HG03442 (cell line): Measurements from ENCODE around the gene RCCD1.

Source experiments
- ATAC-seq: cut with Tn5 transposase; IDR thresholded peaks from one replicate; pipeline ENCODE4 v1.9.1; 2021; ENCODE audit warnings: mild to moderate bottlenecking, moderate library complexity; ENCODE audit not compliant: unreplicated experiment

The RCCD1 gene

GRCh38 chr15:90962021-90962420, 7.3 kb downstream of the RCCD1 start:
- ATAC-seq, result no peak

GRCh38 chr15:90966262-90966661, 11.6 kb downstream of the RCCD1 start:
- ATAC-seq, result no peak

- ATAC-seq, result no peak
These were observed 12.5 kb downstream of the RCCD1 start for GRCh38 chr15:90967206-90967605.

GRCh38 chr15:90968434-90968833, 13.8 kb downstream of the RCCD1 start:
- ATAC-seq, result no peak

GRCh38 chr15:90970274-90970673, 15.6 kb downstream of the RCCD1 start:
- no peak for ATAC-seq

GRCh38 chr15:90972133-90972532, 17.4 kb downstream of the RCCD1 start:
- ATAC-seq, result no peak

- ATAC-seq, result no peak
These were observed 19.5 kb downstream of the RCCD1 start for GRCh38 chr15:90974216-90974615.

GRCh38 chr15:90979582-90979981, 24.9 kb downstream of the RCCD1 start:
- ATAC-seq, result no peak

- peak; percentile 78 for ATAC-seq
These were observed 27.0 kb downstream of the RCCD1 start for GRCh38 chr15:90981681-90982080.

- ATAC-seq, result peak; percentile 35
These were observed 27.5 kb downstream of the RCCD1 start for GRCh38 chr15:90982135-90982534.

- ATAC-seq, result peak; percentile 63
These were observed 32.3 kb downstream of the RCCD1 start for GRCh38 chr15:90986790-90987507.

- ATAC-seq, result no peak
These were observed 33.0 kb downstream of the RCCD1 start for GRCh38 chr15:90987561-90988141.

- no peak for ATAC-seq
These were observed 33.6 kb downstream of the RCCD1 start for GRCh38 chr15:90988296-90988695.

- ATAC-seq, result no peak
These were observed 34.5 kb downstream of the RCCD1 start for GRCh38 chr15:90989040-90989768.

GRCh38 chr15:90990446-90990845, 35.8 kb downstream of the RCCD1 start:
- ATAC-seq, result no peak

GRCh38 chr15:90991587-90992285, 37.1 kb downstream of the RCCD1 start:
- no peak for ATAC-seq

- peak; percentile 21 for ATAC-seq
These were observed 39.4 kb downstream of the RCCD1 start for GRCh38 chr15:90994059-90994416.

GRCh38 chr15:90994417-90995311, 40.0 kb downstream of the RCCD1 start, which contains the start of gene PRC1:
Gene PRC1, minus strand, starts transcription at chr15:90994535. Its CDS starts 118 bp downstream, at chr15:90994417.
- peak; percentile 93 for ATAC-seq

- ATAC-seq, result no peak
These were observed 44.1 kb downstream of the RCCD1 start for GRCh38 chr15:90998737-90999136.

- ATAC-seq, result no peak
These were observed 46.5 kb downstream of the RCCD1 start for GRCh38 chr15:91001209-91001608.
